H9 (cell line): ENCODE results near the gene UNC80. TPM values are rescaled to one million over a fixed set of nuclear protein-coding genes. Genes with fewer than 3 reads are reported as not detected.

Experiments
- DNase-seq: peaks from one replicate; pipeline ENCODE4 v3.0.0-alpha.2; 2017
- H2AFZ ChIP-seq: one replicate; pipeline ENCODE4 v1.6.1; 2013; ENCODE audit warnings: mild to moderate bottlenecking, low read length, control low read depth, moderate library complexity
- H2AK5ac ChIP-seq: 2 replicates; pipeline ENCODE4 v1.6.1; 2013; ENCODE audit warnings: low read length, control low read depth, mixed read lengths; ENCODE audit not compliant: insufficient read length
- H2BK120ac ChIP-seq: one replicate; pipeline ENCODE4 v1.6.1; 2013; ENCODE audit warnings: low read depth, mild to moderate bottlenecking, low read length, control low read depth, inconsistent platforms; ENCODE audit not compliant: poor library complexity, severe bottlenecking
- H2BK12ac ChIP-seq: 2 replicates; pipeline ENCODE4 v1.6.1; 2013; ENCODE audit warnings: low read length, control low read depth, mixed read lengths, low read depth; ENCODE audit not compliant: insufficient read length
- H2BK15ac ChIP-seq: 2 replicates; pipeline ENCODE4 v1.6.1; 2013; ENCODE audit warnings: low read depth, low read length, control low read depth
- H2BK20ac ChIP-seq: one replicate; pipeline ENCODE4 v1.6.1; 2013; ENCODE audit warnings: low read depth, mild to moderate bottlenecking, low read length, control low read depth, inconsistent platforms; ENCODE audit not compliant: poor library complexity, severe bottlenecking
- H2BK5ac ChIP-seq: 2 replicates; pipeline ENCODE4 v1.6.1; 2013; ENCODE audit warnings: low read length, control low read depth, mixed read lengths; ENCODE audit not compliant: insufficient read length
- H3K14ac ChIP-seq: 2 replicates; pipeline ENCODE4 v1.6.1; 2013; ENCODE audit warnings: low read length, control low read depth; ENCODE audit not compliant: insufficient read depth
- H3K18ac ChIP-seq: 2 replicates; pipeline ENCODE4 v1.6.1; 2013; ENCODE audit warnings: low read depth, mild to moderate bottlenecking, mixed read lengths, low read length, control low read depth; ENCODE audit not compliant: insufficient read length
- H3K23ac ChIP-seq: 2 replicates; pipeline ENCODE4 v1.6.1; 2013; ENCODE audit warnings: low read length, control low read depth, mixed read lengths, low read depth; ENCODE audit not compliant: insufficient read length
- H3K23me2 ChIP-seq: 2 replicates; pipeline ENCODE4 v1.6.1; 2013; ENCODE audit warnings: low read depth, mild to moderate bottlenecking, mixed read lengths, low read length, control low read depth; ENCODE audit not compliant: insufficient read length, poor library complexity, severe bottlenecking
- H3K27ac ChIP-seq: 2 replicates; pipeline ENCODE4 v1.5.1; 2013; ENCODE audit warnings: low read length, control low read depth, mixed read lengths, low read depth; ENCODE audit not compliant: insufficient read length
- H3K27me3 ChIP-seq: 2 replicates; pipeline ENCODE4 v1.6.1; 2013; ENCODE audit warnings: low read length, control low read depth, inconsistent platforms; ENCODE audit not compliant: insufficient read depth
- H3K4ac ChIP-seq: 2 replicates; pipeline ENCODE4 v1.6.1; 2013; ENCODE audit warnings: low read depth, mild to moderate bottlenecking, control low read depth, inconsistent platforms, low read length, moderate library complexity
- H3K4me1 ChIP-seq: 2 replicates; pipeline ENCODE4 v1.6.1; 2013; ENCODE audit warnings: low read length, control low read depth, inconsistent platforms; ENCODE audit not compliant: insufficient read depth
- H3K4me2 ChIP-seq: 2 replicates; pipeline ENCODE4 v1.6.1; 2013; ENCODE audit warnings: low read length, control low read depth, mixed read lengths; ENCODE audit not compliant: insufficient read length, insufficient read depth
- H3K56ac ChIP-seq: 2 replicates; pipeline ENCODE4 v1.6.1; 2013; ENCODE audit warnings: low read depth, mild to moderate bottlenecking, mixed read lengths, low read length, control low read depth; ENCODE audit not compliant: insufficient read length
- H3K79me1 ChIP-seq: 2 replicates; pipeline ENCODE4 v1.6.1; 2013; ENCODE audit warnings: low read depth, mild to moderate bottlenecking, moderate library complexity, low read length, control low read depth, inconsistent platforms; ENCODE audit not compliant: insufficient read depth, poor library complexity, severe bottlenecking
- H3K79me2 ChIP-seq: 2 replicates; pipeline ENCODE4 v1.6.1; 2013; ENCODE audit warnings: low read length, control low read depth, inconsistent platforms; ENCODE audit not compliant: insufficient read depth
- H3K9ac ChIP-seq: 2 replicates; pipeline ENCODE4 v1.6.1; 2013; ENCODE audit warnings: low read length, control low read depth, mixed read lengths; ENCODE audit not compliant: insufficient read length; ENCODE audit errors: extremely low read depth
- H3K9me3 ChIP-seq: one replicate; pipeline ENCODE4 v1.6.1; 2013; ENCODE audit warnings: low read depth, low read length, inconsistent platforms; ENCODE audit not compliant: control insufficient read depth
- H3T11ph ChIP-seq: one replicate; pipeline ENCODE4 v1.6.1; 2013; ENCODE audit warnings: mild to moderate bottlenecking, low read length, control low read depth, inconsistent platforms
- H4K20me1 ChIP-seq: one replicate; pipeline ENCODE4 v1.6.1; 2013; ENCODE audit not compliant: control insufficient read depth, insufficient read length, insufficient read depth
- H4K5ac ChIP-seq: 2 replicates; pipeline ENCODE4 v1.6.1; 2013; ENCODE audit warnings: low read depth, mild to moderate bottlenecking, mixed read lengths, low read length, control low read depth; ENCODE audit not compliant: insufficient read length
- H4K8ac ChIP-seq: replicated peaks from 2 replicates; pipeline ENCODE4 v1.6.1; 2013; ENCODE audit warnings: low read length, control low read depth, mixed read lengths, low read depth; ENCODE audit not compliant: insufficient read length
- H4K91ac ChIP-seq: 2 replicates; pipeline ENCODE4 v1.6.1; 2013; ENCODE audit warnings: low read depth, mild to moderate bottlenecking, moderate library complexity, mixed read lengths, low read length, control low read depth; ENCODE audit not compliant: insufficient read length
- H3K27ac Mint-ChIP-seq, 3 experiments: 2 replicates in 2 of 3; 3 replicates in 1 of 3; pipeline ENCODE4 v1.8.0; 2020 to 2021; ENCODE audit warnings: mixed read lengths in 3 of 3, mild to moderate bottlenecking in 1 of 3, moderate library complexity in 1 of 3
- H3K27me3 Mint-ChIP-seq: 2 replicates; pipeline ENCODE4 v1.8.0; 2021; ENCODE audit warnings: low read depth, mild to moderate bottlenecking, moderate library complexity, mixed read lengths
- H3K36me3 Mint-ChIP-seq, 3 experiments: 2 replicates in 2 of 3; 3 replicates in 1 of 3; pipeline ENCODE4 v1.8.0; 2020 to 2021; ENCODE audit warnings: low read depth in 3 of 3, mixed read lengths in 3 of 3; ENCODE audit not compliant: insufficient read depth in 1 of 3
- H3K4me1 Mint-ChIP-seq, 2 experiments: 2 replicates each; pipeline ENCODE4 v1.8.0; 2020; ENCODE audit warnings: mixed read lengths in 2 of 2
- H3K4me3 Mint-ChIP-seq, 2 experiments: 2 replicates in 1 of 2; 3 replicates in 1 of 2; pipeline ENCODE4 v1.8.0; 2020 to 2021; ENCODE audit warnings: mild to moderate bottlenecking in 2 of 2, mixed read lengths in 2 of 2, moderate library complexity in 1 of 2
- H3K9me3 Mint-ChIP-seq, 2 experiments: 2 replicates in 1 of 2; 3 replicates in 1 of 2; pipeline ENCODE4 v1.8.0; 2020; ENCODE audit warnings: mild to moderate bottlenecking in 2 of 2, mixed read lengths in 2 of 2, moderate library complexity in 1 of 2
- CTCF ChIP-seq: fragments of 200-600 bp; sonication (generic); conservative IDR thresholded peaks from 3 replicates; pipeline ENCODE4 v1.8.0; 2021; ENCODE audit warnings: antibody characterized with exemption, mild to moderate bottlenecking
- WGBS: extraction: QIAGEN DNeasy Blood & Tissue Kit; methylation state at CpG from one replicate; pipeline ENCODE4 v1.1.7; 2013; ENCODE audit warnings: missing lambda C conversion rate, low lambda C conversion rate, mixed read lengths; ENCODE audit not compliant: insufficient read length; ENCODE audit errors: extremely low coverage; 5-methylcytosine and 5-hydroxymethylcytosine counted together
- total RNA-seq: library from RNA; stranded (reverse); gene quantifications from 2 replicates; pipeline ENCODE4 v1.2.1, GENCODE V29; 2021

UNC80 gene
- total RNA-seq, 1 experiment from 2014 or later, result 0.52 TPM

- Histone ChIP-seq H3K27ac (no peak overlapping the region), H3K23ac (no peak overlapping the region), H3K27me3 (no peaks in the 10 kb centered on the region), H3K14ac (no peak overlapping the region), H3K4me2 (no peak overlapping the region), H4K5ac (no peak overlapping the region), H2BK120ac (no peak overlapping the region), H3K79me2 (no peaks in the 10 kb centered on the region), H3K9ac (no peak overlapping the region), H3K56ac (no peak overlapping the region), H3T11ph (no peak overlapping the region), H2BK15ac (no peak overlapping the region), H2BK20ac (no peak overlapping the region), H2AK5ac (no peak overlapping the region), H4K91ac (no peak overlapping the region), H3K4ac (no peak overlapping the region), H3K18ac (no peak overlapping the region), H3K4me1 (no peaks in the 10 kb centered on the region), H4K20me1 (no peaks in the 10 kb centered on the region), H4K8ac (no peak overlapping the region), H3K23me2 (no peaks in the 10 kb centered on the region), H3K9me3 (no peaks in the 10 kb centered on the region), H3K79me1 (no peaks in the 10 kb centered on the region), H2AFZ (no peak overlapping the region), H2BK12ac (no peak overlapping the region), H2BK5ac (no peak overlapping the region)
- H3K27ac Mint-ChIP-seq, result no peak overlapping the region
- no peak for TF ChIP-seq CTCF
- DNase-seq, result no peak
- H3K4me1 Mint-ChIP-seq, result peaks cover 7 to 10% of the 10 kb centered on the region in 2 experiments
- H3K9me3 Mint-ChIP-seq, result peaks cover 11 to 14% of the 10 kb centered on the region in 2 experiments
- peaks cover 23% of the 10 kb centered on the region for H3K27me3 Mint-ChIP-seq
- H3K36me3 Mint-ChIP-seq, result peaks cover 0 to 14% (median 8%) of the 10 kb centered on the region in 3 experiments; a peak in 5 of 7 replicates
- WGBS, result no CpG with 5 or more reads among the region's 2 CpGs
- no peak overlapping the region for H3K4me3 Mint-ChIP-seq
Observed at GRCh38 chr2:209870067-209870466, 98.4 kb downstream of the UNC80 start.
